K562 (cell line): ENCODE data around the gene ARF5. TPM values are rescaled to one million over a fixed set of nuclear protein-coding genes. Genes with fewer than 3 reads are reported as not detected.
A peak's percentile ranks its signal among the peaks of the same experiment; 100 is the strongest.

ENCODE experiments used
- ATAC-seq: fragments of 200-7000 bp; cut with Tn5 transposase; 3 replicates; pipeline ENCODE4 v1.9.1; 2020; ENCODE audit warnings: moderate library complexity
- BruUV-seq: library from RNA; stranded (reverse); fragments of 400-500 nt; replicated peaks from 2 replicates; lab custom pipeline; 2021; lab: Mats Ljungman, UMichigan
- CTCF ChIA-PET: fragments of 300-600 bp; formaldehyde crosslinking; extraction: SDS; loops from one replicate; lab custom pipeline; 2021; ENCODE audit warnings: low intra/inter-chr PET ratio; lab: Yijun Ruan, JAX
- POLR2A ChIA-PET: fragments of 300-600, 350-650 bp; sonication (Branson Sonifier 250); formaldehyde crosslinking; extraction: SDS; loops from one replicate; lab custom pipeline; 2021; ENCODE audit warnings: antibody characterized with exemption, inconsistent platforms; lab: Yijun Ruan, JAX
- DNase-seq, 4 experiments: peaks; one replicate each; pipeline versions ENCODE4 v3.0.0 to v3.0.0-alpha.2; 2011 to 2018; ENCODE audit warnings: low spot score in 3 of 4, mixed read lengths in 3 of 4; ENCODE audit errors: extremely low read depth in 1 of 4
- FAIRE-seq: peaks from 2 replicates; lab custom pipeline; 2011; peaks lifted over from hg19 to GRCh38; lab: Jason Lieb, UNC
- H2AFZ ChIP-seq: 2 replicates; pipeline ENCODE4 v1.6.0; 2011; ENCODE audit warnings: low read depth, low read length, control low read depth, inconsistent platforms
- H3K27ac ChIP-seq: fragments of 200-600 bp; 3 replicates; pipeline ENCODE4 v1.8.0; 2011; ENCODE audit warnings: low read depth, mild to moderate bottlenecking, control low read depth, inconsistent platforms, low read length, moderate library complexity, mixed read lengths; ENCODE audit errors: extremely low read depth
- H3K27me3 ChIP-seq, 2 experiments: fragments of 300-600 bp in 1 of 2; 2 replicates in 1 of 2; 3 replicates in 1 of 2; pipeline versions ENCODE4 v1.6.0 to v1.8.0; 2011; ENCODE audit warnings: inconsistent platforms in 2 of 2, low read length in 2 of 2, mild to moderate bottlenecking in 1 of 2, mixed read lengths in 1 of 2, moderate library complexity in 1 of 2; ENCODE audit not compliant: control insufficient read depth in 2 of 2, insufficient read depth in 2 of 2
- H3K36me3 ChIP-seq: fragments of 300-600 bp; 3 replicates; pipeline ENCODE4 v1.8.0; 2011; ENCODE audit warnings: mild to moderate bottlenecking, low read length, inconsistent platforms; ENCODE audit not compliant: control insufficient read depth, insufficient read depth
- H3K4me1 ChIP-seq, 2 experiments: fragments of 200-600 bp in 1 of 2; replicated peaks in 1 of 2; 2 replicates in 1 of 2; 3 replicates in 1 of 2; pipeline versions ENCODE4 v1.5.1 to v1.8.0; 2011; ENCODE audit warnings: inconsistent platforms in 2 of 2, low read length in 2 of 2, mild to moderate bottlenecking in 1 of 2, mixed read lengths in 1 of 2, moderate library complexity in 1 of 2; ENCODE audit not compliant: control insufficient read depth in 2 of 2, insufficient read depth in 2 of 2
- H3K4me2 ChIP-seq: 2 replicates; pipeline ENCODE4 v1.6.1; 2011; ENCODE audit warnings: low read length, control low read depth, inconsistent platforms, mixed read lengths; ENCODE audit not compliant: insufficient read depth
- H3K4me3 ChIP-seq: fragments of 200-600 bp; sonication (generic), shearing (Covaris generic); 2 replicates; pipeline ENCODE4 v1.5.1; 2016; ENCODE audit warnings: control low read depth, inconsistent platforms
- H3K79me2 ChIP-seq: fragments of 200-600 bp; 3 replicates; pipeline ENCODE4 v1.8.0; 2011; ENCODE audit warnings: low read length, inconsistent platforms; ENCODE audit not compliant: control insufficient read depth, insufficient read depth
- H3K9ac ChIP-seq, 2 experiments: 2 replicates each; pipeline versions ENCODE4 v1.6.0 to v1.6.1; 2011; ENCODE audit warnings: low read depth in 2 of 2, low read length in 2 of 2, control low read depth in 1 of 2, inconsistent platforms in 1 of 2, mild to moderate bottlenecking in 1 of 2, mixed read lengths in 1 of 2; ENCODE audit not compliant: insufficient read depth in 1 of 2
- H3K9me1 ChIP-seq: one replicate; pipeline ENCODE4 v1.6.0; 2011; ENCODE audit warnings: inconsistent platforms, mild to moderate bottlenecking, low read length, moderate library complexity; ENCODE audit not compliant: control insufficient read depth, insufficient read depth
- H3K9me3 ChIP-seq: replicated peaks from 2 replicates; pipeline ENCODE4 v1.5.1; 2011; ENCODE audit warnings: low read depth, low read length, inconsistent platforms; ENCODE audit not compliant: control insufficient read depth, insufficient read depth
- H4K20me1 ChIP-seq: replicated peaks from 2 replicates; pipeline ENCODE4 v1.6.1; 2011; ENCODE audit warnings: low read length, inconsistent platforms, mixed read lengths; ENCODE audit not compliant: control insufficient read depth, insufficient read depth
- DACH1 ChIP-seq: fragments of 450-650 bp; IDR thresholded peaks from 2 replicates; pipeline ENCODE4 v1.6.1; 2018; ENCODE audit not compliant: partially characterized antibody
- MEIS2 ChIP-seq: fragments of 450-650 bp; IDR thresholded peaks from 2 replicates; pipeline ENCODE4 v1.6.1; 2014; ENCODE audit warnings: mild to moderate bottlenecking; ENCODE audit not compliant: partially characterized antibody
- PHF8 ChIP-seq: fragments of 200-600 bp; sonication (generic); IDR thresholded peaks from 2 replicates; pipeline ENCODE4 v1.6.1; 2012; ENCODE audit warnings: mixed run types, mild to moderate bottlenecking, inconsistent platforms, low read length, moderate library complexity, borderline replicate concordance
- PKNOX1 ChIP-seq: fragments of 450-650 bp; IDR thresholded peaks from 2 replicates; pipeline ENCODE4 v1.6.1; 2016
- U2AF1 ChIP-seq: fragments of 200-400 bp; formaldehyde crosslinking; optimal IDR thresholded peaks from 2 replicates; pipeline ENCODE3; 2017; ENCODE audit warnings: mild to moderate bottlenecking, low read depth, low read length, moderate library complexity
- WGBS: fragments of 100-300 bp; shearing (Covaris generic); methylation state at CpG from one replicate; pipeline ENCODE4 v1.1.6; 2016; ENCODE audit warnings: low coverage, mixed read lengths; ENCODE audit not compliant: insufficient coverage; ENCODE audit errors: missing lambda C conversion rate; 5-methylcytosine and 5-hydroxymethylcytosine counted together
- in situ Hi-C: fragments of 300-500 bp; cut with MboI; formaldehyde crosslinking; loops from 4 replicates; pipeline ENCODE4 v1.15.0; 2018; ENCODE audit warnings: inconsistent platforms, mixed read lengths
- intact Hi-C: fragments of 100-400 bp; cut with micrococcal nuclease; formaldehyde crosslinking; loops from 2 replicates; pipeline ENCODE4 v1.14.2; 2022
- polyA plus RNA-seq, 8 experiments: library from polyadenylated mRNA; depleted of rRNA in 4 of 8; stranded (reverse) in 5 of 8; unstranded in 3 of 8; fragments of >200 nt; fragmentation: Nextera tagmentation in 2 of 8; fragmentation: Illumina TruSeq in 1 of 8; extraction: Ambion mirVana in 2 of 8; extraction: Trizol in 1 of 8; gene quantifications; 2 replicates each; pipeline versions ENCODE4 v1.2.1 to v1.2.3, GENCODE V29; 2011 to 2014; ENCODE audit warnings: inconsistent platforms in 1 of 8, missing spikeins in 1 of 8
- total RNA-seq, 7 experiments: library from RNA; depleted of rRNA in 6 of 7; stranded (reverse); fragments of >200 nt in 6 of 7; fragmentation: Illumina TruSeq in 2 of 7; extraction: Trizol in 2 of 7; gene quantifications; 2 replicates each; pipeline versions ENCODE4 v1.2.1 to v1.2.3, GENCODE V29; 2011 to 2021; ENCODE audit warnings: low replicate concordance in 1 of 7
- TF ChIP-seq, protein P1 (sequence below), 2 experiments: IDR thresholded peaks in 1 of 2; conservative IDR thresholded peaks in 1 of 2; 2 replicates each; pipeline ENCODE4 v1.6.1; 2016; ENCODE audit warnings: low read depth in 2 of 2, mild to moderate bottlenecking in 1 of 2, missing compliant biosample characterization in 1 of 2, missing genetic modification characterization in 1 of 2, moderate library complexity in 1 of 2

The ARF5 gene
- total and polyA plus RNA-seq, 9 of the 15 experiments (the other 6 are each of a cell fraction or from before 2014, with no cell fraction given): 8.1 to 290 (median 125) TPM

DNA sequence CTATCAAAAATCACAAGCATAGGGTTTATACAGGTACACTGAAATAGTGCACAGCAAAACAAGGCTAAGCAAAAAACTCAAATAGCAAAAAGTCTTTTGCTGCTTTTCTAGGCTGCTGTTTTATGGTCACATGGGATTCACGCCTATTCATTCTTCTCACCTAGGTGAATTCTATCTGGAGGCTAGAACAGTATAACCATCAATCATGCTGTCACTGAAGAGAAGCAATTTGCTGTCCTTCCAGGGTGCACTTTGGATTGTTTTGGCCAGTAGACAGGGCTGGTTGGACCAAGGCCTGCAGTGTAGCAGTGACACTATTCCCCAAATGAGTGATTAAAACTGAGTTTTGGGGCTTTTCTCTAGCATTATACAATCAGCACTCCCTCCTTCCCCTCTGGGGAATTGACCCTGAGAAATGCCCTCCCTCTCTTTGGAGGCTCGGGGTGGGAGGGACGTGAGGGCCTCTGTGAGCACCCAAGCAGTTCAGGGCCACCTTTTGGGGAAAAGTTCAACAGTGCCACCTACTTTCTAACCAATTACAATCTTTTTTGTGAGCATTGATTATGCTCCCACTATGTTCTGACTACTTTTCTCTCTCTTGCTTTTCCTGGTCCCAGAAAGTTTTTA is 47.6 kb downstream of the ARF5 start:
- H3K27me3 ChIP-seq: peaks cover 30 to 31% of the 10 kb centered on the region in 2 experiments
- H4K20me1 ChIP-seq: no peaks in the 10 kb centered on the region
- no TSS peak for BruUV-seq
- intact Hi-C loops: no loop called here
- no peak overlapping the region for H3K27ac ChIP-seq
- TF ChIP-seq, protein P1, sequence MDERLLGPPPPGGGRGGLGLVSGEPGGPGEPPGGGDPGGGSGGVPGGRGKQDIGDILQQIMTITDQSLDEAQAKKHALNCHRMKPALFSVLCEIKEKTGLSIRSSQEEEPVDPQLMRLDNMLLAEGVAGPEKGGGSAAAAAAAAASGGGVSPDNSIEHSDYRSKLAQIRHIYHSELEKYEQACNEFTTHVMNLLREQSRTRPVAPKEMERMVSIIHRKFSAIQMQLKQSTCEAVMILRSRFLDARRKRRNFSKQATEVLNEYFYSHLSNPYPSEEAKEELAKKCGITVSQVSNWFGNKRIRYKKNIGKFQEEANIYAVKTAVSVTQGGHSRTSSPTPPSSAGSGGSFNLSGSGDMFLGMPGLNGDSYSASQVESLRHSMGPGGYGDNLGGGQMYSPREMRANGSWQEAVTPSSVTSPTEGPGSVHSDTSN (CRISPR knock-in tag; IDR thresholded peaks at IDR 0.05; ENCODE audit: low read depth): peak; percentile 23; the same call in 1 of the 2 replicates
- TF ChIP-seq, protein P1 (tag; conservative IDR thresholded peaks at IDR 0.05; ENCODE audit: low read depth): peak; percentile 91
- TF ChIP-seq PKNOX1: peak; percentile 91
- peak; percentile 90 for TF ChIP-seq MEIS2
- TF ChIP-seq DACH1: no peak
- no peak for TF ChIP-seq U2AF1
- TF ChIP-seq PHF8: no peak
- in situ Hi-C loops: no loop called here
- H3K36me3 ChIP-seq: no peaks in the 10 kb centered on the region
- DNase-seq (no peak), ATAC-seq (no peak), FAIRE-seq (no peak)
- no peaks in the 10 kb centered on the region for H3K9me3 ChIP-seq
- no peak overlapping the region for H3K4me2 ChIP-seq
- WGBS: under 1% methylated on average over 3 of the region's 3 CpGs
- H2AFZ ChIP-seq: no peak overlapping the region
- no peaks in the 10 kb centered on the region for H3K79me2 ChIP-seq
- no peaks in the 10 kb centered on the region for H3K4me1 ChIP-seq
- H3K4me3 ChIP-seq: no peak overlapping the region
- POLR2A ChIA-PET: no interaction called here
- H3K9me1 ChIP-seq: no peaks in the 10 kb centered on the region
- no peak overlapping the region for H3K9ac ChIP-seq
- CTCF ChIA-PET: no interaction called here
